NOMO-1 (cell line): ENCODE measurements around the gene RTEL1.
A peak's percentile ranks its signal among the peaks of the same experiment; 100 is the strongest.
"Not testable (repeated sequence)": the region's sequence is repeated elsewhere in the genome, so short reads cannot be mapped to it uniquely, and the experiment has no call there.

Experiments used
- DNase-seq, 2 experiments: peaks; one replicate each; lab custom pipeline; 2025; ENCODE audit not compliant: unreplicated experiment in 2 of 2; lab: John Stamatoyannopoulos, UW

Gene RTEL1

GRCh38 chr20:63657937-63658748, at the start of gene RTEL1:
RTEL1 (plus strand) TSS chr20:63658312; CDS start chr20:63659403, 1,091 bp downstream.
- DNase-seq = peak; percentile 85 to 90

- no peak for DNase-seq
These were observed 47.3 kb upstream of the RTEL1 start for GRCh38 chr20:63610581-63611435.

- no peak for DNase-seq
These were observed 46.5 kb upstream of the RTEL1 start for GRCh38 chr20:63611646-63612045.

- peak; percentile 92 to 94 for DNase-seq
These were observed 45.7 kb upstream of the RTEL1 start for GRCh38 chr20:63612276-63612931.

- DNase-seq = not testable (repeated sequence)
These were observed 44.1 kb upstream of the RTEL1 start for GRCh38 chr20:63613863-63614594.

GRCh38 chr20:63617092-63617875, 40.8 kb upstream of the RTEL1 start:
- no peak for DNase-seq

GRCh38 chr20:63617876-63618265, 40.2 kb upstream of the RTEL1 start:
- DNase-seq = no peak

- DNase-seq = no peak
These were observed 39.7 kb upstream of the RTEL1 start for GRCh38 chr20:63618291-63618980.

GRCh38 chr20:63619086-63619485, 39.0 kb upstream of the RTEL1 start:
- DNase-seq = no peak

GRCh38 chr20:63619505-63619904, 38.6 kb upstream of the RTEL1 start:
- DNase-seq = no peak

GRCh38 chr20:63620991-63621390, 37.1 kb upstream of the RTEL1 start:
- DNase-seq = no peak

GRCh38 chr20:63622096-63622495, 36.0 kb upstream of the RTEL1 start:
- DNase-seq = no peak

- DNase-seq = no peak
These were observed 35.4 kb upstream of the RTEL1 start for GRCh38 chr20:63622732-63623131.

- DNase-seq = peak; percentile 30 to 45
These were observed 33.6 kb upstream of the RTEL1 start for GRCh38 chr20:63624486-63624885.

- no peak for DNase-seq
These were observed 32.2 kb upstream of the RTEL1 start for GRCh38 chr20:63625771-63626423.

- DNase-seq = peak; percentile 67 to 76
These were observed 31.5 kb upstream of the RTEL1 start, which contains the start of gene GMEB2 for GRCh38 chr20:63626424-63627128. GMEB2 (minus strand) TSS chr20:63627101; CDS start chr20:63619397, 7,704 bp downstream.

- peak; percentile 89 to 91 for DNase-seq
These were observed 30.9 kb upstream of the RTEL1 start for GRCh38 chr20:63627129-63627750.
